H1 (cell line): ENCODE data around the gene ZNF451. TPM values are rescaled to one million over a fixed set of nuclear protein-coding genes. Genes with fewer than 3 reads are reported as not detected.

Experiments
- CTCF ChIA-PET: fragments of 300-600 bp; sonication (Branson Sonifier 250); formaldehyde crosslinking; loops from one replicate; lab custom pipeline; 2021; ENCODE audit not compliant: partially characterized antibody; lab: Charles Lee
- POLR2A ChIA-PET: fragments of 300-600 bp; sonication (Branson Sonifier 250); formaldehyde crosslinking; loops from one replicate; lab custom pipeline; 2021; ENCODE audit warnings: inconsistent platforms; ENCODE audit not compliant: partially characterized antibody; lab: Charles Lee
- DNase-seq, 2 experiments: peaks; one replicate each; pipeline versions ENCODE4 v3.0.0 to v3.0.0-alpha.2; 2010 to 2022; ENCODE audit warnings: low spot score in 2 of 2, low read depth in 1 of 2, mixed read lengths in 1 of 2
- FAIRE-seq: peaks from 2 replicates; lab custom pipeline; 2011; peaks lifted over from hg19 to GRCh38; lab: Jason Lieb, UNC
- H2AFZ ChIP-seq: 2 replicates; pipeline ENCODE4 v1.8.1; 2012; ENCODE audit warnings: low read length, inconsistent platforms
- H2AK5ac ChIP-seq: 2 replicates; pipeline ENCODE4 v1.6.1; 2013; ENCODE audit warnings: low read depth, low read length
- H2BK120ac ChIP-seq: replicated peaks from 2 replicates; pipeline ENCODE3; 2013; ENCODE audit warnings: low read depth, low read length, inconsistent platforms
- H2BK12ac ChIP-seq: 2 replicates; pipeline ENCODE4 v1.6.1; 2013; ENCODE audit warnings: low read depth, low read length
- H2BK15ac ChIP-seq: 2 replicates; pipeline ENCODE4 v1.6.1; 2013; ENCODE audit warnings: low read length
- H2BK20ac ChIP-seq: 2 replicates; pipeline ENCODE4 v1.6.1; 2013; ENCODE audit warnings: low read length
- H2BK5ac ChIP-seq: 2 replicates; pipeline ENCODE4 v1.6.1; 2013; ENCODE audit warnings: low read depth, low read length
- H3K14ac ChIP-seq: 2 replicates; pipeline ENCODE4 v1.6.1; 2013; ENCODE audit warnings: inconsistent platforms; ENCODE audit not compliant: insufficient read length
- H3K18ac ChIP-seq: 2 replicates; pipeline ENCODE4 v1.6.1; 2013; ENCODE audit warnings: low read length; ENCODE audit errors: extremely low read depth
- H3K23ac ChIP-seq: 2 replicates; pipeline ENCODE4 v1.6.1; 2013; ENCODE audit warnings: inconsistent platforms; ENCODE audit not compliant: insufficient read length
- H3K23me2 ChIP-seq: 2 replicates; pipeline ENCODE4 v1.6.1; 2013; ENCODE audit warnings: low read depth, low read length
- H3K27ac ChIP-seq: 2 replicates; pipeline ENCODE4 v1.6.1; 2011; ENCODE audit warnings: low read depth, low read length, inconsistent platforms
- H3K27me3 ChIP-seq, 4 experiments: replicated peaks in 1 of 4; 1 replicate in 1 of 4; 2 replicates in 3 of 4; pipeline versions ENCODE4 v1.6.1 to v1.8.1; 2011 to 2013; ENCODE audit warnings: low read length in 3 of 4, mild to moderate bottlenecking in 3 of 4, inconsistent platforms in 2 of 4, mixed read lengths in 2 of 4, moderate library complexity in 1 of 4; ENCODE audit not compliant: control insufficient read depth in 3 of 4, insufficient read depth in 3 of 4; ENCODE audit errors: extremely low read depth in 1 of 4
- H3K36me3 ChIP-seq, 4 experiments: 2 replicates each; pipeline versions ENCODE4 v1.6.1 to v1.8.1; 2011 to 2013; ENCODE audit warnings: mild to moderate bottlenecking in 4 of 4, low read length in 3 of 4, moderate library complexity in 2 of 4, control low read depth in 1 of 4, inconsistent platforms in 1 of 4; ENCODE audit not compliant: insufficient read depth in 4 of 4, control insufficient read depth in 2 of 4
- H3K4ac ChIP-seq: replicated peaks from 2 replicates; pipeline ENCODE3; 2013; ENCODE audit warnings: low read length, low read depth, mixed read lengths, inconsistent platforms; ENCODE audit not compliant: insufficient read length
- H3K4me1 ChIP-seq, 4 experiments: replicated peaks in 1 of 4; 1 replicate in 1 of 4; 2 replicates in 3 of 4; pipeline versions ENCODE4 v1.6.1 to v1.8.1; 2011 to 2013; ENCODE audit warnings: low read length in 3 of 4, inconsistent platforms in 2 of 4, mixed read lengths in 1 of 4; ENCODE audit not compliant: insufficient read depth in 4 of 4, control insufficient read depth in 3 of 4
- H3K4me2 ChIP-seq, 2 experiments: 2 replicates each; pipeline versions ENCODE4 v1.6.1 to v1.8.1; 2011 to 2013; ENCODE audit warnings: low read depth in 2 of 2, low read length in 2 of 2, control low read depth in 1 of 2, inconsistent platforms in 1 of 2, mild to moderate bottlenecking in 1 of 2; ENCODE audit not compliant: insufficient read depth in 1 of 2
- H3K4me3 ChIP-seq, 4 experiments: fragments of 200-600, 300-600 bp in 1 of 4; sonication (generic), shearing (Covaris generic), sonication (Bioruptor Twin) in 1 of 4; 2 replicates each; pipeline versions ENCODE4 v1.5.1 to v1.8.1; 2011 to 2016; ENCODE audit warnings: low read length in 4 of 4, low read depth in 3 of 4, control low read depth in 2 of 4, inconsistent platforms in 2 of 4, mild to moderate bottlenecking in 2 of 4, mixed read lengths in 1 of 4, moderate library complexity in 1 of 4; ENCODE audit not compliant: insufficient read depth in 2 of 4; ENCODE audit errors: extremely low read depth in 1 of 4
- H3K56ac ChIP-seq: replicated peaks from 2 replicates; pipeline ENCODE3; 2013; ENCODE audit warnings: low read depth, mild to moderate bottlenecking, mixed read lengths, low read length, inconsistent platforms; ENCODE audit not compliant: insufficient read length
- H3K79me1 ChIP-seq: 2 replicates; pipeline ENCODE4 v1.6.1; 2013; ENCODE audit warnings: low read depth, low read length, control low read depth
- H3K79me2 ChIP-seq, 2 experiments: 2 replicates each; pipeline versions ENCODE4 v1.6.1 to v1.8.1; 2012 to 2013; ENCODE audit warnings: low read length in 2 of 2, mild to moderate bottlenecking in 2 of 2, inconsistent platforms in 1 of 2; ENCODE audit not compliant: insufficient read depth in 2 of 2, control insufficient read depth in 1 of 2
- H3K9ac ChIP-seq, 4 experiments: replicated peaks in 1 of 4; 1 replicate in 1 of 4; 2 replicates in 3 of 4; pipeline versions ENCODE4 v1.6.1 to v1.8.1; 2011 to 2013; ENCODE audit warnings: low read depth in 3 of 4, low read length in 3 of 4, control low read depth in 2 of 4, mild to moderate bottlenecking in 2 of 4, moderate library complexity in 2 of 4, inconsistent platforms in 1 of 4; ENCODE audit errors: extremely low read depth in 1 of 4
- H3K9me3 ChIP-seq, 2 experiments: 2 replicates each; pipeline versions ENCODE4 v1.6.1 to v1.8.1; 2012 to 2013; ENCODE audit warnings: mild to moderate bottlenecking in 2 of 2, moderate library complexity in 2 of 2, control low read depth in 1 of 2, inconsistent platforms in 1 of 2, low read depth in 1 of 2, low read length in 1 of 2, mixed read lengths in 1 of 2; ENCODE audit not compliant: insufficient read depth in 2 of 2
- H4K20me1 ChIP-seq, 2 experiments: replicated peaks in 1 of 2; 2 replicates each; pipeline versions ENCODE3 to v1.8.1; 2011 to 2013; ENCODE audit warnings: inconsistent platforms in 2 of 2, low read length in 2 of 2, mild to moderate bottlenecking in 1 of 2; ENCODE audit not compliant: insufficient read depth in 2 of 2, control insufficient read depth in 1 of 2
- H4K5ac ChIP-seq: 2 replicates; pipeline ENCODE4 v1.6.1; 2013; ENCODE audit warnings: low read length, low read depth, mixed read lengths, inconsistent platforms; ENCODE audit not compliant: insufficient read length
- H4K8ac ChIP-seq: 2 replicates; pipeline ENCODE4 v1.8.0; 2013; ENCODE audit warnings: mild to moderate bottlenecking, moderate library complexity, low read length, inconsistent platforms; ENCODE audit not compliant: insufficient read depth; ENCODE audit errors: extremely low read depth
- H4K91ac ChIP-seq: replicated peaks from 2 replicates; pipeline ENCODE3; 2013; ENCODE audit warnings: low read length, mixed read lengths, inconsistent platforms; ENCODE audit not compliant: insufficient read length
- BACH1 ChIP-seq: IDR thresholded peaks from 2 replicates; pipeline ENCODE4 v1.6.1; 2012; ENCODE audit warnings: low read length, improper control_type of control experiment
- CBX8 ChIP-seq: fragments of 300-800, 300-1000 bp; sonication (generic); IDR thresholded peaks from 2 replicates; pipeline ENCODE4 v1.7.1; 2016; ENCODE audit warnings: low read depth, low read length, borderline replicate concordance
- EGR1 ChIP-seq: IDR thresholded peaks from 2 replicates; pipeline ENCODE4 v1.6.1; 2011; ENCODE audit warnings: low read depth, low read length, borderline replicate concordance
- FOSL1 ChIP-seq: IDR thresholded peaks from 2 replicates; pipeline ENCODE4 v1.6.1; 2011; ENCODE audit warnings: mild to moderate bottlenecking, low read depth, low read length, moderate library complexity; ENCODE audit not compliant: insufficient read depth
- GABPA ChIP-seq: IDR thresholded peaks from 2 replicates; pipeline ENCODE4 v1.6.1; 2011; ENCODE audit warnings: mild to moderate bottlenecking, low read length, moderate library complexity, borderline replicate concordance; ENCODE audit not compliant: insufficient read depth
- MAX ChIP-seq: IDR thresholded peaks from 2 replicates; pipeline ENCODE4 v1.6.1; 2012; ENCODE audit warnings: inconsistent platforms
- NANOG ChIP-seq: IDR thresholded peaks from 2 replicates; pipeline ENCODE4 v1.6.1; 2011; ENCODE audit warnings: low read length, low read depth, mild to moderate bottlenecking, inconsistent platforms; ENCODE audit not compliant: insufficient read depth, poor library complexity, severe bottlenecking
- POLR2A ChIP-seq, 2 experiments: IDR thresholded peaks; 1 replicate in 1 of 2; 2 replicates in 1 of 2; pipeline ENCODE4 v1.6.1; 2011; ENCODE audit warnings: low read depth in 2 of 2, low read length in 2 of 2, mild to moderate bottlenecking in 2 of 2; ENCODE audit errors: control extremely low read depth in 1 of 2
- SIN3A ChIP-seq, 2 experiments: IDR thresholded peaks in 1 of 2; conservative IDR thresholded peaks in 1 of 2; 2 replicates each; pipeline ENCODE4 v1.6.1; 2011 to 2012; ENCODE audit warnings: low read length in 2 of 2, improper control_type of control experiment in 1 of 2, low read depth in 1 of 2, mild to moderate bottlenecking in 1 of 2
- WGBS, 2 experiments: shearing (Covaris generic) in 1 of 2; methylation state at CpG; one replicate each; pipeline versions ENCODE4 v1.1.6 to v1.1.7; 2013 to 2015; ENCODE audit warnings: low lambda C conversion rate in 2 of 2, mixed read lengths in 2 of 2, inconsistent platforms in 1 of 2, low coverage in 1 of 2, missing lambda C conversion rate in 1 of 2; ENCODE audit not compliant: insufficient replicate concordance in 2 of 2, insufficient coverage in 1 of 2, insufficient read length in 1 of 2; ENCODE audit errors: extremely low coverage in 1 of 2, missing lambda C conversion rate in 1 of 2; 5-methylcytosine and 5-hydroxymethylcytosine counted together
- polyA plus RNA-seq, 7 experiments: library from polyadenylated mRNA; depleted of rRNA in 3 of 7; stranded (reverse) in 5 of 7; unstranded in 2 of 7; fragments of >200 nt in 5 of 7; fragments of 200-250 nt in 2 of 7; gene quantifications; 1 replicate in 5 of 7; 2 replicates in 1 of 7; 4 replicates in 1 of 7; pipeline versions ENCODE4 v1.2.1 to v1.2.3, GENCODE V29; 2011 to 2013; ENCODE audit warnings: missing spikeins in 2 of 7, mixed read lengths in 2 of 7
- total RNA-seq: library from RNA; stranded (reverse); fragmentation: NEBNext Ultra II Directional; extraction: Animal tissue kit (Norgen Biotek cat#: 25700); gene quantifications from 2 replicates; pipeline ENCODE4 v1.2.1, GENCODE V29; 2021

Gene ZNF451
- total and polyA plus RNA-seq, 2 of the 8 experiments (the other 6 are each of a cell fraction or from before 2014, with no cell fraction given) = 10.7 to 56.8 TPM

- H3K4me1 ChIP-seq = peaks cover 0 to 21% (median 4%) of the 10 kb centered on the region in 4 experiments; a peak in 6 of 7 replicates
- H4K91ac ChIP-seq = no peak overlapping the region
- no peak overlapping the region for H3K27ac ChIP-seq
- DNase-seq (no peak), FAIRE-seq (no peak)
- no peaks in the 10 kb centered on the region for H3K9me3 ChIP-seq
- ChIA-PET CTCF (no interaction called here), POLR2A (interaction anchor here (0.9 to 1.6 kb wide), 3 partner anchors 23 to 114 kb away, joined by 3 read pairs; no protein-coding TSS in a partner anchor)
- H2BK12ac ChIP-seq = no peak overlapping the region
- no peak overlapping the region for H2AK5ac ChIP-seq
- no peak overlapping the region for H2BK20ac ChIP-seq
- no peaks in the 10 kb centered on the region for H3K36me3 ChIP-seq
- no peak overlapping the region for H2BK120ac ChIP-seq
- TF ChIP-seq EGR1 (no peak), SIN3A (conservative IDR thresholded peaks at IDR 0.05 in 1 of 2, IDR thresholded peaks at IDR 0.05 in 1 of 2; ENCODE audit: low read depth in 1 of 2, low read length in 2 of 2) (no peak), GABPA (no peak), FOSL1 (no peak), POLR2A (IDR thresholded peaks at IDR 0.05; ENCODE audit: control extremely low read depth in 1 of 2, low read depth in 2 of 2, low read length in 2 of 2) (no peak), CBX8 (no peak), NANOG (peak; percentile 68), BACH1 (no peak), MAX (no peak)
- WGBS, 2 experiments = 89% methylated on average over 8 of the region's 9 CpGs; no CpG with 5 or more reads in 1 of the 2 experiments
- no peak overlapping the region for H4K8ac ChIP-seq
- H3K9ac ChIP-seq = no peak overlapping the region
- no peaks in the 10 kb centered on the region for H3K27me3 ChIP-seq
- H3K4me2 ChIP-seq = 0 out of 4 replicates have a peak overlapping the region, but pooled peaks of 1 of the 2 experiments have one; percentile 15
- H3K4me3 ChIP-seq = no peak overlapping the region
- no peak overlapping the region for H3K56ac ChIP-seq
- no peak overlapping the region for H3K4ac ChIP-seq
- no peaks in the 10 kb centered on the region for H3K23me2 ChIP-seq
- no peak overlapping the region for H3K14ac ChIP-seq
- no peaks in the 10 kb centered on the region; the same call in 1 of the 2 replicates for H3K79me1 ChIP-seq
- no peak overlapping the region for H2BK15ac ChIP-seq
- no peak overlapping the region; the same call in 1 of the 2 replicates for H2BK5ac ChIP-seq
- no peak overlapping the region for H2AFZ ChIP-seq
- H3K18ac ChIP-seq = no peak overlapping the region; the same call in 1 of the 2 replicates
- H4K20me1 ChIP-seq = peaks cover 0 to 1% of the 10 kb centered on the region in 2 experiments
- H3K79me2 ChIP-seq = no peaks in the 10 kb centered on the region
- H4K5ac ChIP-seq = no peak overlapping the region
- no peak overlapping the region for H3K23ac ChIP-seq
Observed at GRCh38 chr6:57069920-57070331, 20.1 kb upstream of the ZNF451 start.
